B cell (primary cell): ENCODE data around the gene DCBLD1. TPM values are rescaled to one million over a fixed set of nuclear protein-coding genes. Genes with fewer than 3 reads are reported as not detected.

Experiments
- ATAC-seq: fragments of 200-7000 bp; cut with Tn5 transposase; one replicate; pipeline ENCODE4 v1.10.0; 2021; ENCODE audit warnings: low read depth, mild to moderate bottlenecking, moderate number of reproducible peaks, moderate library complexity
- CTCF ChIA-PET: fragments of 350-600 bp; sonication (Branson Sonifier 250); formaldehyde crosslinking; loops from one replicate; lab custom pipeline; 2021; ENCODE audit warnings: antibody characterized with exemption, inconsistent platforms; lab: Charles Lee
- POLR2A ChIA-PET: fragments of 350-600 bp; sonication (Branson Sonifier 250); formaldehyde crosslinking; loops from one replicate; lab custom pipeline; 2021; ENCODE audit warnings: antibody characterized with exemption; lab: Charles Lee
- DNase-seq: peaks from one replicate; pipeline ENCODE4 v3.0.0; 2013
- H2AFZ ChIP-seq: 2 replicates; pipeline ENCODE4 v1.6.1; 2012; ENCODE audit warnings: mild to moderate bottlenecking, low read depth, low read length; ENCODE audit not compliant: insufficient read depth, poor library complexity, severe bottlenecking
- H3K27ac ChIP-seq, 2 donors: 1 replicate in 1 of 2; 2 replicates in 1 of 2; pipeline ENCODE4 v1.5.1; 2012 to 2013; ENCODE audit warnings: low read length in 2 of 2, mild to moderate bottlenecking in 2 of 2, moderate library complexity in 1 of 2
- H3K27me3 ChIP-seq, 4 experiments: fragments of 200-600 bp in 1 of 4; sonication (generic) in 1 of 4; replicated peaks in 1 of 4; 1 replicate in 2 of 4; 2 replicates in 2 of 4; pipeline versions ENCODE4 v1.6.1 to v1.7.0; 2013 to 2016; ENCODE audit warnings: low read length in 3 of 4, mild to moderate bottlenecking in 2 of 4, mixed read lengths in 1 of 4, moderate library complexity in 1 of 4; ENCODE audit not compliant: insufficient read depth in 4 of 4, control insufficient read depth in 3 of 4; ENCODE audit errors: control extremely low read depth in 1 of 4
- H3K36me3 ChIP-seq, 2 experiments: replicated peaks in 1 of 2; 1 replicate in 1 of 2; 2 replicates in 1 of 2; pipeline versions ENCODE4 v1.6.1 to v1.7.1; 2013; ENCODE audit warnings: low read length in 1 of 2; ENCODE audit not compliant: insufficient read depth in 2 of 2, control insufficient read depth in 1 of 2; ENCODE audit errors: control extremely low read depth in 1 of 2, extremely low read depth in 1 of 2
- H3K4me1 ChIP-seq, 2 donors: fragments of 200-600 bp in 1 of 2; sonication (generic) in 1 of 2; 1 replicate in 1 of 2; 2 replicates in 1 of 2; pipeline versions ENCODE4 v1.5.1 to v1.6.1; 2013 to 2017; ENCODE audit warnings: low read length in 2 of 2; ENCODE audit not compliant: control insufficient read depth in 2 of 2, insufficient read depth in 2 of 2
- H3K4me2 ChIP-seq: replicated peaks from 2 replicates; pipeline ENCODE3; 2012; ENCODE audit warnings: mild to moderate bottlenecking, low read depth, low read length; ENCODE audit not compliant: poor library complexity, severe bottlenecking
- H3K4me3 ChIP-seq, 5 experiments: fragments of 200-600 bp in 1 of 5; sonication (generic) in 1 of 5; 1 replicate in 3 of 5; 2 replicates in 2 of 5; pipeline versions ENCODE4 v1.5.1 to v1.7.0; 2011 to 2016; ENCODE audit warnings: low read length in 4 of 5, mild to moderate bottlenecking in 4 of 5, low read depth in 2 of 5, control low read depth in 1 of 5, moderate library complexity in 1 of 5; ENCODE audit not compliant: insufficient read depth in 1 of 5; ENCODE audit errors: control extremely low read depth in 1 of 5, extremely low read depth in 1 of 5
- H3K79me2 ChIP-seq: fragments of 200-600 bp; sonication (generic); one replicate; pipeline ENCODE4 v1.6.0; 2016; ENCODE audit warnings: low read length; ENCODE audit not compliant: control insufficient read depth, insufficient read depth
- H3K9ac ChIP-seq: fragments of 200-600 bp; sonication (generic); 2 replicates; pipeline ENCODE4 v1.6.1; 2017; ENCODE audit warnings: mild to moderate bottlenecking, low read length, moderate library complexity
- H3K9me3 ChIP-seq, 3 donors: one replicate each; pipeline versions ENCODE4 v1.6.1 to v1.7.1; 2013; ENCODE audit warnings: low read length in 2 of 3; ENCODE audit not compliant: control insufficient read depth in 2 of 3, insufficient read depth in 1 of 3; ENCODE audit errors: control extremely low read depth in 1 of 3
- H4K20me1 ChIP-seq: 2 replicates; pipeline ENCODE4 v1.6.0; 2012; ENCODE audit warnings: mild to moderate bottlenecking, low read length; ENCODE audit not compliant: insufficient read depth, control insufficient read depth, poor library complexity, severe bottlenecking
- H3K27ac Mint-ChIP-seq: one replicate; pipeline ENCODE4 v1.8.0; 2021; ENCODE audit warnings: mixed read lengths
- H3K27me3 Mint-ChIP-seq: one replicate; pipeline ENCODE4 v1.8.0; 2021; ENCODE audit warnings: mixed read lengths
- H3K4me1 Mint-ChIP-seq: one replicate; pipeline ENCODE4 v1.8.0; 2021; ENCODE audit warnings: mixed read lengths
- H3K4me3 Mint-ChIP-seq: one replicate; pipeline ENCODE4 v1.8.0; 2021; ENCODE audit warnings: mixed read lengths
- H3K9me3 Mint-ChIP-seq: one replicate; pipeline ENCODE4 v1.8.0; 2022; ENCODE audit warnings: mixed read lengths; ENCODE audit not compliant: insufficient read depth
- EZH2 ChIP-seq: IDR thresholded peaks from 2 replicates; pipeline ENCODE4 v1.6.1; 2012; ENCODE audit warnings: borderline replicate concordance, low read depth, mild to moderate bottlenecking, moderate library complexity, low read length; ENCODE audit not compliant: insufficient read depth, poor library complexity, severe bottlenecking
- whole genome bisulfite sequencing: methylation state at CpG from one replicate; pipeline ENCODE4 v1.1.5; 2013; ENCODE audit warnings: missing lambda C conversion rate; ENCODE audit not compliant: insufficient coverage; 5-methylcytosine and 5-hydroxymethylcytosine counted together
- intact Hi-C: fragments of 100-400 bp; cut with micrococcal nuclease; formaldehyde crosslinking; loops from one replicate; pipeline ENCODE4 v1.10.0; 2022
- polyA plus RNA-seq: library from polyadenylated mRNA; depleted of rRNA; stranded (reverse); fragments of >200 nt; gene quantifications from 2 replicates; pipeline ENCODE4 v1.2.3, GENCODE V29; 2012
- total RNA-seq, 2 donors: library from RNA; stranded (reverse); fragments of 120-200 nt in 1 of 2; gene quantifications; 1 replicate in 1 of 2; 2 replicates in 1 of 2; pipeline versions ENCODE4 v1.2.3 to v1.2.4, GENCODE V29; 2013 to 2022
- TF ChIP-seq, protein P1 (sequence below): fragments of 200-600 bp; IDR thresholded peaks from one replicate; pipeline ENCODE4 v1.8.0; 2022; ENCODE audit warnings: antibody characterized with exemption, mild to moderate bottlenecking

DCBLD1 gene
- total and polyA plus RNA-seq, 2 donors (not counting 1 experiment from before 2014, with no cell fraction given): 0.21 to 0.37 TPM

DNA sequence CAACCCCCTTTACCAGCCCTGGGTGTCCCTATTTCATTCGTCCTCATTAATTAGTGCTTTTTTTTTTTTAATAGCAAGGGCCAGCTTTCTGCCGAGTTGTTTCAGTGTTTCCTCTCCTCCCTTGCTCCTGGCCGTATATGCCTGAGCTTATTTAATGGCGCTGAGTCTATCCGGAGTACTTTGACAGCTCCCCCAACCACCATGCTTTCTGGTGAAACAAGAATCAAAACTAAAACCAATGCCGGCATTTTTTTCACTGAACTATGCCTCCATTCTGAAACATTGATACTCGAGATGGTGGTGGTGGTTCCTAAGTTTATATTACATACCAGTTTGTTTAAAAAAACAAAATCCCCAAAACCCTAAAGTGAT is 1.2 kb downstream of the DCBLD1 start:
- no peaks in the 10 kb centered on the region for H3K9me3 Mint-ChIP-seq
- TF ChIP-seq, protein P1, sequence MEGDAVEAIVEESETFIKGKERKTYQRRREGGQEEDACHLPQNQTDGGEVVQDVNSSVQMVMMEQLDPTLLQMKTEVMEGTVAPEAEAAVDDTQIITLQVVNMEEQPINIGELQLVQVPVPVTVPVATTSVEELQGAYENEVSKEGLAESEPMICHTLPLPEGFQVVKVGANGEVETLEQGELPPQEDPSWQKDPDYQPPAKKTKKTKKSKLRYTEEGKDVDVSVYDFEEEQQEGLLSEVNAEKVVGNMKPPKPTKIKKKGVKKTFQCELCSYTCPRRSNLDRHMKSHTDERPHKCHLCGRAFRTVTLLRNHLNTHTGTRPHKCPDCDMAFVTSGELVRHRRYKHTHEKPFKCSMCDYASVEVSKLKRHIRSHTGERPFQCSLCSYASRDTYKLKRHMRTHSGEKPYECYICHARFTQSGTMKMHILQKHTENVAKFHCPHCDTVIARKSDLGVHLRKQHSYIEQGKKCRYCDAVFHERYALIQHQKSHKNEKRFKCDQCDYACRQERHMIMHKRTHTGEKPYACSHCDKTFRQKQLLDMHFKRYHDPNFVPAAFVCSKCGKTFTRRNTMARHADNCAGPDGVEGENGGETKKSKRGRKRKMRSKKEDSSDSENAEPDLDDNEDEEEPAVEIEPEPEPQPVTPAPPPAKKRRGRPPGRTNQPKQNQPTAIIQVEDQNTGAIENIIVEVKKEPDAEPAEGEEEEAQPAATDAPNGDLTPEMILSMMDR: no peak
- no peak for TF ChIP-seq EZH2
- 0% methylated on average over 4 of the region's 7 CpGs for WGBS
- Histone ChIP-seq H3K27me3 (peaks cover 0 to 41% (median 38%) of the 10 kb centered on the region in 4 experiments), H4K20me1 (no peaks in the 10 kb centered on the region), H3K36me3 (no peaks in the 10 kb centered on the region), H3K4me2 (peak overlapping the region; percentile 99), H3K9ac (peak overlapping the region; percentile 78), H3K27ac (peak overlapping the region in 1 of 2 donors; percentile 18), H3K9me3 (peaks cover 0 to 3% (median 0%) of the 10 kb centered on the region in 3 donors), H3K4me3 (peak overlapping the region; percentile 23 to 83 (median 68)), H2AFZ (peak overlapping the region; percentile 85), H3K79me2 (no peaks in the 10 kb centered on the region), H3K4me1 (peaks cover 22 to 26% of the 10 kb centered on the region in 2 donors)
- CTCF ChIA-PET: interaction anchor here (0.7 kb wide), 1 partner anchor 1386 kb away, joined by 5 read pairs; no protein-coding TSS in a partner anchor
- no peak for DNase-seq
- intact Hi-C loops: loop anchor here (2.0 kb wide), 1 partner anchor 117 kb away; no protein-coding TSS in a partner anchor
- H3K4me3 Mint-ChIP-seq: peak overlapping the region; percentile 86
- H3K4me1 Mint-ChIP-seq: peaks cover 19% of the 10 kb centered on the region
- ATAC-seq: no peak
- peak overlapping the region; percentile 13 for H3K27ac Mint-ChIP-seq
- POLR2A ChIA-PET: no interaction called here
- H3K27me3 Mint-ChIP-seq: peaks cover 62% of the 10 kb centered on the region

DNA sequence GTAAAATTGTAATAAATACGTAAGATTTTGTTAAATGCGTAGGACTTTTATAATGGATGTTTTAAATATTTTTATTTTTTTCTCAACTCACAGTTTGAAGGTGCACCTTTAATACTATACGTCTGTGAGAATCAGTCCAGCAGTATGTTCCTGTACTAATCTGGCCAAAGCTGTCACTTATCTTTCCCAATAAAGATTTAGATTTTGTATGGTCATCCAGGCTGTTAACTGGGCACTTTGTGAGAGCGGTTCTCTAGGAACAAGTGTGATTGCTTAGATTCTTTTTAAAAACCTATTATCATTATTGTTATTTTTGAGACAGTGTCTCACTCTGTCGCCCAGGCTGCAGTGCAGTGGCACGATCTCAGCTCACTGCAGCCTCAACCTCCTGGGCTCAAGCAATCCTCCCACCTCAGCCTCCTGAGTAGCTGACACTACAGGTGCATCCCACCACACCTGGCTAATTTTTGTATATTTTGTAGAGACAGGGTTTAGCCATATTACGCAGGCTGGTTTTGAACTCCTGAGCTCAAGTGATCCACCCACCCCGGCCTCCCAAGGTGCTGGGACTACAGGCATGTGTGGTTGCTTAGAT is 1.7 kb downstream of the DCBLD1 start:
- H3K79me2 ChIP-seq: no peaks in the 10 kb centered on the region
- DNase-seq (no peak), ATAC-seq (no peak)
- peak overlapping the region; percentile 99 for H3K4me2 ChIP-seq
- POLR2A ChIA-PET: no interaction called here
- no peak for TF ChIP-seq EZH2
- TF ChIP-seq, protein P1: no peak
- no peak overlapping the region for H3K27ac ChIP-seq
- peaks cover 0 to 3% (median 0%) of the 10 kb centered on the region in 3 donors for H3K9me3 ChIP-seq
- peaks cover 0 to 39% (median 38%) of the 10 kb centered on the region in 4 experiments for H3K27me3 ChIP-seq
- intact Hi-C loops: no loop called here
- Mint-ChIP-seq H3K27ac (no peak overlapping the region), H3K4me1 (peaks cover 19% of the 10 kb centered on the region), H3K9me3 (no peaks in the 10 kb centered on the region), H3K27me3 (peaks cover 59% of the 10 kb centered on the region), H3K4me3 (no peak overlapping the region)
- peak overlapping the region; percentile 85 for H2AFZ ChIP-seq
- no peaks in the 10 kb centered on the region for H3K36me3 ChIP-seq
- H3K4me3 ChIP-seq: peak overlapping the region in 1 of 5 experiments; percentile 83
- CTCF ChIA-PET: no interaction called here
- H3K9ac ChIP-seq: peak overlapping the region; percentile 78
- H3K4me1 ChIP-seq: peaks cover 22 to 26% of the 10 kb centered on the region in 2 donors
- H4K20me1 ChIP-seq: no peaks in the 10 kb centered on the region
- no CpG with 5 or more reads among the region's 8 CpGs for WGBS
